ENCODE data around the gene NTRK2.

NTRK2 gene

GRCh38 chr9:84669013-84669287, 579 bp upstream of the NTRK2 start:
- Histone ChIP-seq H3K9me3 (ENCODE audit: control insufficient read depth, insufficient read depth, low read depth, low read length) (no peaks in the 10 kb centered on the region), H3K4me1 (ENCODE audit: control insufficient read depth, insufficient read depth, low read length) (no peaks in the 10 kb centered on the region), H3K4me3 (ENCODE audit: low read depth, low read length) (peak overlapping the region; percentile 58), H3K36me3 (ENCODE audit: control insufficient read depth in 2 of 2, insufficient read depth in 1 of 2, low read length in 2 of 2) (no peaks in the 10 kb centered on the region), H3K27ac (ENCODE audit: extremely low read depth, low read depth, low read length) (no peak overlapping the region)
- CTCF ChIA-PET = interaction anchor here (0.5 to 2.2 kb wide), 19 partner anchors 8 to 756 kb away, joined by 3 to 12 read pairs (median 4); no protein-coding TSS in a partner anchor
- POLR2A ChIA-PET = no interaction called here
- TF ChIP-seq ZNF335 (tag by site-specific recombination; conservative IDR thresholded peaks at IDR 0.05) = peak; percentile 61
- TF ChIP-seq ZNF677 (tag by site-specific recombination; IDR thresholded peaks at IDR 0.05) = no peak

GRCh38 chr9:84670138-84671041, 861 bp downstream of the NTRK2 start:
- Histone ChIP-seq H3K27ac (ENCODE audit: extremely low read depth, low read depth, low read length) (no peak overlapping the region), H3K4me1 (ENCODE audit: control insufficient read depth, insufficient read depth, low read length) (no peaks in the 10 kb centered on the region), H3K4me3 (ENCODE audit: low read depth, low read length) (peak overlapping the region; percentile 58), H3K36me3 (ENCODE audit: control insufficient read depth in 2 of 2, insufficient read depth in 1 of 2, low read length in 2 of 2) (no peaks in the 10 kb centered on the region), H3K9me3 (ENCODE audit: control insufficient read depth, insufficient read depth, low read depth, low read length) (no peaks in the 10 kb centered on the region)
- TF ChIP-seq ZSCAN18 (tag by site-specific recombination; IDR thresholded peaks at IDR 0.05) (no peak), ZBTB20 (tag by site-specific recombination; IDR thresholded peaks at IDR 0.05) (peak; percentile 8)
- CTCF ChIA-PET = interaction anchor here (0.7 to 1.1 kb wide), 3 partner anchors 341 to 755 kb away, joined by 3 to 4 read pairs (median 4); no protein-coding TSS in a partner anchor
- POLR2A ChIA-PET = interaction anchor here (0.6 kb wide), 1 partner anchor 1150 kb away, joined by 7 read pairs; no protein-coding TSS in a partner anchor

GRCh38 chr9:84671586-84672521, 2.3 kb downstream of the NTRK2 start:
- TF ChIP-seq ZNF677 (tag by site-specific recombination; IDR thresholded peaks at IDR 0.05) = no peak
- TF ChIP-seq ZBTB20 (tag by site-specific recombination; IDR thresholded peaks at IDR 0.05) = 0 out of 2 replicates have a peak, but pooled peaks have one; percentile 15
- Histone ChIP-seq H3K4me1 (ENCODE audit: control insufficient read depth, insufficient read depth, low read length) (no peaks in the 10 kb centered on the region), H3K27ac (ENCODE audit: extremely low read depth, low read depth, low read length) (no peak overlapping the region), H3K36me3 (ENCODE audit: control insufficient read depth in 2 of 2, insufficient read depth in 1 of 2, low read length in 2 of 2) (no peaks in the 10 kb centered on the region), H3K4me3 (ENCODE audit: low read depth, low read length) (no peak overlapping the region), H3K9me3 (ENCODE audit: control insufficient read depth, insufficient read depth, low read depth, low read length) (no peaks in the 10 kb centered on the region)
- ChIA-PET CTCF (interaction anchor here (1.0 to 1.5 kb wide), 2 partner anchors 25 to 108 kb away, joined by 3 to 7 read pairs; no protein-coding TSS in a partner anchor), POLR2A (no interaction called here)

GRCh38 chr9:84673806-84674205, 4.3 kb downstream of the NTRK2 start:
- POLR2A ChIA-PET = no interaction called here
- H3K4me3 ChIP-seq (ENCODE audit: low read depth, low read length) = no peak overlapping the region
- no peaks in the 10 kb centered on the region for H3K36me3 ChIP-seq (ENCODE audit: control insufficient read depth in 2 of 2, insufficient read depth in 1 of 2, low read length in 2 of 2)
- H3K9me3 ChIP-seq (ENCODE audit: control insufficient read depth, insufficient read depth, low read depth, low read length) = no peaks in the 10 kb centered on the region
- TF ChIP-seq ZNF704 (tag by site-specific recombination; IDR thresholded peaks at IDR 0.05) (no peak), ZNF140 (tag by site-specific recombination; IDR thresholded peaks at IDR 0.05) (no peak)
- H3K4me1 ChIP-seq (ENCODE audit: control insufficient read depth, insufficient read depth, low read length) = no peaks in the 10 kb centered on the region
- CTCF ChIA-PET = interaction anchor here (0.7 to 2.4 kb wide), 6 partner anchors 23 to 1062 kb away, joined by 3 to 7 read pairs (median 4); no protein-coding TSS in a partner anchor
- no peak overlapping the region for H3K27ac ChIP-seq (ENCODE audit: extremely low read depth, low read depth, low read length)

- no peaks in the 10 kb centered on the region for H3K36me3 ChIP-seq (ENCODE audit: control insufficient read depth in 2 of 2, insufficient read depth in 1 of 2, low read length in 2 of 2)
- H3K9me3 ChIP-seq (ENCODE audit: control insufficient read depth, insufficient read depth, low read depth, low read length) = no peaks in the 10 kb centered on the region
- ChIA-PET CTCF (interaction anchor here (0.9 to 1.9 kb wide), 3 partner anchors 9 to 25 kb away, joined by 3 to 12 read pairs (median 3); no protein-coding TSS in a partner anchor), POLR2A (interaction anchor here (1.0 kb wide), 1 partner anchor 8 kb away, joined by 5 read pairs; no protein-coding TSS in a partner anchor)
- H3K27ac ChIP-seq (ENCODE audit: extremely low read depth, low read depth, low read length) = no peak overlapping the region
- H3K4me1 ChIP-seq (ENCODE audit: control insufficient read depth, insufficient read depth, low read length) = no peaks in the 10 kb centered on the region
- H3K4me3 ChIP-seq (ENCODE audit: low read depth, low read length) = no peak overlapping the region
- TF ChIP-seq ELK4 (IDR thresholded peaks at IDR 0.05; ENCODE audit: borderline replicate concordance, low read depth, low read length) (no peak), ZNF221 (tag by site-specific recombination; IDR thresholded peaks at IDR 0.05; ENCODE audit: borderline replicate concordance) (no peak), KLF9 (tag by site-specific recombination; IDR thresholded peaks at IDR 0.05; ENCODE audit: low read depth) (no peak), ZNF184 (tag by site-specific recombination; IDR thresholded peaks at IDR 0.05) (no peak), ZNF132 (tag by site-specific recombination; IDR thresholded peaks at IDR 0.05; ENCODE audit: borderline replicate concordance) (no peak), ZFHX2 (tag by site-specific recombination; conservative IDR thresholded peaks at IDR 0.05) (no peak), HOXD13 (CRISPR knock-in tag; IDR thresholded peaks at IDR 0.05; ENCODE audit: borderline replicate concordance) (no peak), ZNF398 (tag by site-specific recombination; IDR thresholded peaks at IDR 0.05) (no peak)
Observed at GRCh38 chr9:84677080-84677479, 7.6 kb downstream of the NTRK2 start.

Data from HEK293 (cell line).